Renal cortex interstitium (tissue), 11 donors: ENCODE results near the gene C10orf71. TPM values are rescaled to one million over a fixed set of nuclear protein-coding genes. Genes with fewer than 3 reads are reported as not detected.

Source experiments
- DNase-seq, 11 donors: peaks; one replicate each; pipeline ENCODE4 v3.0.0-alpha.2; 2013; ENCODE audit warnings: low read depth in 9 of 11, low spot score in 4 of 11; ENCODE audit errors: extremely low read depth in 1 of 11
- polyA plus RNA-seq, 3 donors: library from polyadenylated mRNA; unstranded; fragments of 120-200 nt; gene quantifications; one replicate each; pipeline ENCODE4 v1.2.1, GENCODE V29; 2013; ENCODE audit not compliant: insufficient read length in 3 of 3

C10orf71 gene
- polyA plus RNA-seq, 3 donors = 0.06 to 0.13 (median 0.09) TPM

- DNase-seq = no peak
These were observed 52.7 kb downstream of the C10orf71 start for GRCh38 chr10:49351669-49352068.

- no peak for DNase-seq
These were observed 53.4 kb downstream of the C10orf71 start for GRCh38 chr10:49352323-49352722.

- no peak for DNase-seq
These were observed 54.3 kb downstream of the C10orf71 start for GRCh38 chr10:49353026-49353894.

DNA sequence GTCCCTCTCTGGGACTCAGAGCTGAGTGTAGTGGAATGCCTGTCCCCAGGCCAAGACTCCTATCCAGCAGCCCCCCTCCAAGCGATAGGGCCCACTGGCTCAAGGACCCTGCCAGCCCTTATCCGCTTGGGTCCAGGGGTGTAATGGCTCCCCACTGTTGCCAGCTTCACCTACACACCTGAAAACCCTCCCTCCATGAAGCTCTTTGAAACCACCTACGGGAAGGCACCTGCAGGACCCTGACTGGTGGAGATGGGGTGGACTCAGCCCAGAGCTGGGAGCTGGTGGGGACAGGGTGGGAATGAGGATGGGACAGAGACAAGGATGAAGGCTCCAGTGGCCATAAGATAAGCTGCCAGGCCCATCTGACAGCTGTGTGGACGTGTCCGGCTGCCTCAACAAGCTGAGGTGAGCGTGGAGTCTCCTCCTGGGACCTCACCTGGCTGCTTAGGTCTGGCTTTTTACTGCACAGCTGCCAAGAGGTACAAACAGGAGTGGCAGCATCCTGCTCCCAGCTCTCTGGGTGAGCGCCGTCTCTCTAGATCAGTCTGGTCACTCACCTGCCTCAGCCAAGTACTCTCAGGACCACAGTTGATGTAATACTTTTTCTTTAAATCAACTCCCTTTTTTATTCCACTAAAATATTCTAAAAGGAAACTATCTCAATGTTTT is 55.1 kb downstream of the C10orf71 start:
- no peak for DNase-seq

DNA sequence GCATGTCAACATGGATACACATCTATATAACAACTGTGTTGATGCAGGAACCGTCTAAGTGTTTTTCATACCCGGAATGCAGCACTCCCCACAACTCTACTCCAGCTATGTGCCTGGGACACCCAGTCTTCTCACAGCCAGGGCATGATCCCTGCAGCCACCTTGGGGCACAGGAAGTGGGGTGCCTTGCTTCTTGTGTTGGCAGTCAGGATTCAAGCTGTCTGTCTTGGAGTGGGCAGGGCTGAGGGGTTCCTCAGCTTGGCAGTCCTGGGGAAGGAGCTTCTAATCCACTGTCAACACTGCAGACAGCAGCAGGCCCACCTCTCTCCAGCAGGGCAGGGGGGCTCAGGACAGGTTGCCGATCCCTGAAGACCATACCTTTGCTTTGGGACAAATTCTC is 55.6 kb downstream of the C10orf71 start:
- DNase-seq = no peak

GRCh38 chr10:49355221-49355620 is 56.3 kb downstream of the C10orf71 start:
- DNase-seq = no peak

GRCh38 chr10:49356181-49356580 is 57.2 kb downstream of the C10orf71 start:
- DNase-seq = no peak

DNA sequence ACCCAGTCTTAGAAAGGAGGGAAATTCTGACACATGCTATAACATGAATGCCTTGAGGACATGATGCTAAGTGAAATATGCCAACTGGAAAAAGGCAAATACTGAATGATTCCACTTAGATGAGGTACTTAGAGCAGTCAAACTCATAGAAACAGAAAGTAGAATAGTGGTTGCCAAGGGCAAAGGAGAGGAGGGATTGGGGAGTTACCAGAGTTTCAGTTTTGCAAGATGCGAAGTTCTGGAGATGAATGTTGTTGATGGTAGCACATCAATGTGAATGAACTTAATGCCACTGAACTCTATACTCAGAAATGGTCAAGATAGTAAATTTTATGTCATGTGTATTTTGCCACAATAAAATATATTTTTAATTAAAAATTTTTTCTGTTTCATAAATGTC is 58.0 kb downstream of the C10orf71 start:
- DNase-seq = no peak

DNA sequence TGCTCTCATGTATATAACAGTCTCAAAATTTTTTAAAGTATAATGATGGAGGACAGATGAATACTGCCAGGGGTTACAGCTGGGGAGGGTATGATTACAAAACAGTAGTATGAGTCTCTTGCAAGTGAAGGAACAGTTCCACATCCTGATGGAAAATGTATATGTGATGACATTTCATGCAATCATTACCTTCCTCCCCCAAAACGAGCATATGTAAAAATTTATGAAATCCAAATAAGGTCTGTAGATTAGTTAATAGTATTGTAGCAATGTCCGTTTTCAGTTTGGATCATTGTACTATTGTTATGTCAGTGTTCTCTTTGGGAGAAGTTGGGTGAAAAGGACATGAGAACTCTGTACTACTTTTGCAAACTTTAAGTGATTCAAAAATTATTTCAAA is 58.9 kb downstream of the C10orf71 start:
- no peak for DNase-seq

GRCh38 chr10:49359349-49360270 is 60.6 kb downstream of the C10orf71 start:
- no peak for DNase-seq

- DNase-seq = no peak
These were observed 61.6 kb downstream of the C10orf71 start for GRCh38 chr10:49360271-49361177.

GRCh38 chr10:49361178-49361554 is 62.2 kb downstream of the C10orf71 start:
- DNase-seq = no peak

DNA sequence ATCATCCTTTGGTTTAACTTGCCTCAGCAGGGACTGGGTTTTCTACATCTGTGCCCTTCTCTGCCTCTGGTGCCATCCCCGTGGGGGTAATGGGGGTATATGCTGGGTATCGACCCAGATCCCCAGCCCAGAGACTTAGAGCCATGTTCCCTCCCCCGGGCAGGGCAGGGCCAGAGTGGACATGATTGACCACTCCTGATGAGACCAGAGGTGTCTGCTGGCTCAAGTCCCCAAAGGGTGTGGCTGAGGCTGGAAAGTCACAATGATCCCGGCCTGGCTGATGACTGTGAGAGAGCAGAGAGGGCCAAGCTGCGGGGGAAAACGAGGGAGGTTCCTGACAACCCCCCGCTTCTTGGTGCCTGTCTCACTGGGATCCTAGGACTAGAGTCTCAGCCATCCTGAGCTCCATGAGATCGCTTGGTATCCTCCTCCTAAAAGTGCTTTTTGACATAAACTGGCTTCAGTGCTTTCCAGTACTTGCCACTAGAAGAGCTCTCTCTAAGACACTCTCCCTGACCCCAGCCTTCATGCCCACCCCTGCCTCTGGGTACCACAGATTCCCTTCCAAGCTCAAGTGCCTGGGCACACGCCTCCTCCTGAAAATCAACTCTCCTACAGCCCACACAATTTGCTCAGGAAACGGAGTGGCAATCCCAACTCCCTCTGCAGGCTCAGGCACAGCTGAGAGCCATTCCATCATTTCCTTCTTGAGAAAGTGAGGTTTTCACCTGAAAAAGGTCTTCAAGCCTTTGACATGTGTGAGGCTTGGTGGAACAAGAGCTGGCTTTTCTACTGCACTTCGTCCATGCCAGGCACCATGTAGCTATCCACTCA is 63.0 kb downstream of the C10orf71 start:
- no peak for DNase-seq

DNA sequence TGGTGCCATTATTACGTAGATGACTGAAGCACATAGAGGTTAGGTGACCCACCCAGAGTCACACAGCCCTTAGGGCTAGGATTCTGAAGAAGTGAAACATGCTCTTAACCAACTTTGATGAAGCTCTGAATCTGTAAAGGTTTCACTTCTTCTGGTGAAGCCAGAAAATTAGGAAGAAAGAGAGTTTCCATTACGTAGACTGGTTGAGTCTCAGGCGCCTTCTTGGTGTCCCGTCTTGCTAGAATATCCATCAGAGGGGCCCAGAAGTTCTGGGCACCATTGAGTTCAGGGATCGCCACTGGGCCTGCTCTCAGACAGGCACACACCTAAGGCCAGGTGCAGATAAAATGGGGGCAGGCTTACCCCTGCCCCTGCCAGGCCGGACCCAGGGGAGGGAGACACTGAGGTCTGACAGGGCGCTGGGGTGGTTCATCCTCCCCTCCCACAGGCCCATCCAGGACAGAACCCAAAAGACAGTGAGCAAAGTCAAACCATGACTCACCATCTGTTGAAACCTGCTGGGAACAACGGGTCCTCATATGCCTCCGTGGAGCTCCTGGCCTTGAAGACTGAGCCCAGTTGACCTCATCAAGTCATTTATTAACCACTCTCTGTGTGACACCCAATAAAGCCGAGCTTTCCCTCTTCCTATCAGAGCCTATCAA is 63.8 kb downstream of the C10orf71 start:
- DNase-seq = no peak

DNA sequence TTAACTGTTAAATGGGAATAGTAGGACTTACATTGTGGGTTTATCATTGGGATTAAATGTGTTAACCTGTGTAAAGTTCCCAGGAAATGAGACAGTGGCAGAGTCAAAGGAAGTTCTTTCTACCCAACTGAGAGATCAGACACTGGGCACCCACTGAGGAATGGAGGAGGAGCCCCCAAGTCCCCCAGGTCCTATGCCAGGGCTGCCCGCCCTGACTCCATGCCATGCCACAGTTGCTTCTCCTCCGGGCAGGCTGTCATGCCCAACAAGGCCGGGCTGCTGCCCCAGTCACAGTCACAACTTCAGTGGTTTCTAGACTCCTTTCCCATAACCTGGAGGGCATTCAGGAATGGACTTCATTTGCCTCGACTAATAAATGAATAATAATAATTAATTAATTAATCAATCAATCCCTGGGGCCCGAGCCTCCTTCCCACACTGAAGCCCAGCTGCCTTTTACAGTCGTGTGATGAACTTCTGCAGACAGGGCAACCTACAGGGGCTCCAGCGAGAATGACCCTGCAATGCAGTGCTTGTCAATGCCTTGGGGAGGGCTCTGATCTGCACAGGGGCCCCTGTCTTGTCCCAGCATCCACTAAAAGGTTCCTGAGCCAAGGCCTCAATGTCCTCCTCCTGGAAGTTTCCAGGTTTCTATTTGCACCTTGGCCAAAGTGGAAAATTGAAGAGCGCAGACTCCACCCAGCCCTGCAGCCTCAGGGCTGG is 64.5 kb downstream of the C10orf71 start:
- DNase-seq = no peak

- no peak for DNase-seq
These were observed 65.1 kb downstream of the C10orf71 start for GRCh38 chr10:49364051-49364450.

- no peak for DNase-seq
These were observed 65.8 kb downstream of the C10orf71 start for GRCh38 chr10:49364747-49365146.
